WI38 (cell line): ENCODE measurements around the gene PHF20.
"Not testable (repeated sequence)": the region's sequence is repeated elsewhere in the genome, so short reads cannot be mapped to it uniquely, and the experiment has no call there.

ENCODE experiments used
- H3K4me3 ChIP-seq: 2 replicates; pipeline ENCODE4 v1.5.1; 2011; ENCODE audit warnings: low read depth, mild to moderate bottlenecking, control low read depth, low read length
- TF ChIP-seq, protein P1 (sequence below): IDR thresholded peaks from 2 replicates; pipeline ENCODE4 v1.5.1; 2012; ENCODE audit warnings: low read depth, mild to moderate bottlenecking, control low read depth, low read length

The PHF20 gene

DNA sequence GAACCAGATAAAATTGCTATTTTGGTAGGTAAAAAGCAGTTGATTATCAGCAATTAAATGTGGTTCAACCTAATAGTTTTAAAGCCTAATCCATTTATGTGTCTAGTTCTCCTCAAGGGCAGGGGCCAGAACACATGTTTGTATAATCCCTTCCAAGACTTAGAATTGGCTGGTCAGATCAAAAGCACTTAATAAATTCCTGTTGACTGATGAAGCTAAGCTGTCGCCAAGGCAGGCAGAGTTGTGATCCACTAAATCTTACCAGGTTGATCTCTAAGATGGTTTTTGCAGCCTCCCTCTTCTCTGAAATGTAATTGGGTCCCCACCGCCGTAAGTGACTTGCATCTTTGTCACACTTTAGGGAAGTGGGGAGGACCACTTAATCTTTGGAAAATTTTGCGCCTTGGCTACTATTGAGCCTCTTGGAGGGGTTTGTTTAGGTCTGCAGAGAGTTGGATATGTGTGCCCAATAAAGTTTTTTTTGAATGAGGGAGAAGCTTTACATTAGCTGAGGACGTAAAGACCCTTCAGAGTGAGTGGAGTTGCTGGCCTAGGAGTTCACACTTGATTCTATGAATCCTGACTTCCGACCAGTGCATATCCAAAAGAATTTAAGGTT lies 65.9 kb downstream of the PHF20 start:
- TF ChIP-seq, protein P1, sequence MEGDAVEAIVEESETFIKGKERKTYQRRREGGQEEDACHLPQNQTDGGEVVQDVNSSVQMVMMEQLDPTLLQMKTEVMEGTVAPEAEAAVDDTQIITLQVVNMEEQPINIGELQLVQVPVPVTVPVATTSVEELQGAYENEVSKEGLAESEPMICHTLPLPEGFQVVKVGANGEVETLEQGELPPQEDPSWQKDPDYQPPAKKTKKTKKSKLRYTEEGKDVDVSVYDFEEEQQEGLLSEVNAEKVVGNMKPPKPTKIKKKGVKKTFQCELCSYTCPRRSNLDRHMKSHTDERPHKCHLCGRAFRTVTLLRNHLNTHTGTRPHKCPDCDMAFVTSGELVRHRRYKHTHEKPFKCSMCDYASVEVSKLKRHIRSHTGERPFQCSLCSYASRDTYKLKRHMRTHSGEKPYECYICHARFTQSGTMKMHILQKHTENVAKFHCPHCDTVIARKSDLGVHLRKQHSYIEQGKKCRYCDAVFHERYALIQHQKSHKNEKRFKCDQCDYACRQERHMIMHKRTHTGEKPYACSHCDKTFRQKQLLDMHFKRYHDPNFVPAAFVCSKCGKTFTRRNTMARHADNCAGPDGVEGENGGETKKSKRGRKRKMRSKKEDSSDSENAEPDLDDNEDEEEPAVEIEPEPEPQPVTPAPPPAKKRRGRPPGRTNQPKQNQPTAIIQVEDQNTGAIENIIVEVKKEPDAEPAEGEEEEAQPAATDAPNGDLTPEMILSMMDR, result no peak
- H3K4me3 ChIP-seq, result no peak overlapping the region

- H3K4me3 ChIP-seq, result no peak overlapping the region
- TF ChIP-seq, protein P1, result no peak
Observed at GRCh38 chr20:35838205-35838604, 66.4 kb downstream of the PHF20 start.

- TF ChIP-seq, protein P1, result no peak
- H3K4me3 ChIP-seq, result no peak overlapping the region
Observed at GRCh38 chr20:35839904-35840303, 68.1 kb downstream of the PHF20 start.

GRCh38 chr20:35840421-35840820 lies 68.6 kb downstream of the PHF20 start:
- H3K4me3 ChIP-seq, result no peak overlapping the region
- TF ChIP-seq, protein P1, result no peak

DNA sequence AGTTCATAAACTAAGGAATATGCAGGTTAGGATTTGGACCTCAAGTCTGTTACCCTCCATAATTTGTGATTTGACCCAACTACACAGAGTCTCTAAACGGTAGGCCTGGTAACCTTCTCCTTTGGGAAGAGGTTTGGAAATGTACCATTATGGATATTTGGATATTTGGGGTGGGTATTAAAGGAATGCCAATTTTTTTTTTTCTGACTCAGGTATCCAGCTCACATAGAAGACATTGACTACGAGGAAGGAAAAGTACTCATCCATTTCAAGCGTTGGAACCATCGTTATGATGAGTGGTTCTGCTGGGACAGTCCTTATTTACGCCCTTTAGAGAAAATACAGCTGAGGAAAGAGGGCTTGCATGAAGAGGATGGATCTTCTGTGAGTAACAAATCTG lies 70.5 kb downstream of the PHF20 start:
- no peak overlapping the region for H3K4me3 ChIP-seq

GRCh38 chr20:35843894-35844293 lies 72.1 kb downstream of the PHF20 start:
- H3K4me3 ChIP-seq, result not testable (repeated sequence)

More for the DNA sequence above, 70.5 kb downstream of the PHF20 start:
- TF ChIP-seq, protein P1, result no peak

DNA sequence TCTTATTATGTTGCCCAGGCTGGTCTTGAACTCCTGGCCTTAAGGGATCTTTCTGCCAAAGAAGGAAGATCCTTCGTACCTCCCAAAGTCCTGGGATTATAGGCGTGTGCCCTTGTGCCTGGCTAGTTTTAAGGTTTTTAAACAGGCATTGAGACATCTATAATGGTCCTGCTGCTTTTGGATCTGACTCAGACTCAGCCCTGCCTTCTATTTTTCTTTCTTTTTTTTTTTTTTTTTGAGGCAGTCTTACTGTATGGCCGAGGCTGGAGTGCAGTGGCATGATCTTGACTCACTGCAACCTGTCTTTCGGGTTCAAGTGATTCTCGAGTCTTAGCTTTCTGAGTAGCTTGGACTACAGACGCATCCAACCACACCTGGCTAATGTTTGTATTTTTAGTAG lies 73.7 kb downstream of the PHF20 start:
- TF ChIP-seq, protein P1, result no peak
- H3K4me3 ChIP-seq, result no peak overlapping the region

- TF ChIP-seq, protein P1, result no peak
- H3K4me3 ChIP-seq, result no peak overlapping the region
Observed at GRCh38 chr20:35849706-35850105, 77.9 kb downstream of the PHF20 start.

DNA sequence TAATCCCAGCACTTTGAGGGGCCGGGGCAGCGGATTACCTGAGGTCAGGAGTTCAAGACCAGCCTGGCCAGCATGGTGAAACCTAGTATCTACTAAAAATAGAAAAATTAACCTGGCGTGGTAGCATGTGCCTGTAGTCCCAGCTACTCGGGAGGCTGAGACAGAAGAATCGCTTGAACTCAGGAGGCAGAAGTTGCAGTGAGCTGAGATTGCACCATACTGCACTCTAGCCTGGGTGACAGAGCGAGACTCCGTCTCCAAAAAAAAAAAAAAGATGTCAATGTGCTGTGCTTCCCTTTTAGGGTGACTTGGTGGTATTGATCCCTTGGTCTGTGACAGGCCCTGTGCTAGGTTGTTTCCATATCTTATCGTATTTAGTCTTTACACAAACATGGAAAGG lies 79.8 kb downstream of the PHF20 start:
- H3K4me3 ChIP-seq, result not testable (repeated sequence)
